ENCODE data around the gene RPL10A.

Gene RPL10A

GRCh38 chr6:35500782-35501181 is 32.6 kb downstream of the RPL10A start:
- no peak overlapping the region for H3K4me2 ChIP-seq
- H3K36me3 ChIP-seq (ENCODE audit: insufficient read depth) = no peaks in the 10 kb centered on the region
- H3K27me3 ChIP-seq (ENCODE audit: insufficient read depth, low read depth) = no peaks in the 10 kb centered on the region
- H2AFZ ChIP-seq (ENCODE audit: low read depth) = no peak overlapping the region
- peaks cover 5% of the 10 kb centered on the region for H3K4me1 ChIP-seq (ENCODE audit: low read depth, poor library complexity, severe bottlenecking)
- no peak for TF ChIP-seq CTCF (conservative IDR thresholded peaks at IDR 0.05; ENCODE audit: low read depth, low read length)
- no peaks in the 10 kb centered on the region for H4K20me1 ChIP-seq (ENCODE audit: insufficient read depth)
- no peak overlapping the region for H3K9ac ChIP-seq
- H3K27ac ChIP-seq = no peak overlapping the region
- H3K4me3 ChIP-seq (IDR thresholded peaks at IDR 0.05; ENCODE audit: insufficient read depth, low read depth, low read length) = no peak overlapping the region
- H3K79me2 ChIP-seq (ENCODE audit: insufficient read depth, low read depth) = no peaks in the 10 kb centered on the region

- Histone ChIP-seq H3K4me2 (no peak overlapping the region), H3K36me3 (ENCODE audit: insufficient read depth) (no peaks in the 10 kb centered on the region), H3K9ac (no peak overlapping the region), H3K27ac (no peak overlapping the region), H3K4me3 (IDR thresholded peaks at IDR 0.05; ENCODE audit: insufficient read depth, low read depth, low read length) (no peak overlapping the region), H3K27me3 (ENCODE audit: insufficient read depth, low read depth) (no peaks in the 10 kb centered on the region), H2AFZ (ENCODE audit: low read depth) (no peak overlapping the region), H3K4me1 (ENCODE audit: low read depth, poor library complexity, severe bottlenecking) (peaks cover 5% of the 10 kb centered on the region), H4K20me1 (ENCODE audit: insufficient read depth) (no peaks in the 10 kb centered on the region), H3K79me2 (ENCODE audit: insufficient read depth, low read depth) (no peaks in the 10 kb centered on the region)
- no peak for TF ChIP-seq CTCF (conservative IDR thresholded peaks at IDR 0.05; ENCODE audit: low read depth, low read length)
Measured at GRCh38 chr6:35501784-35502183, 33.6 kb downstream of the RPL10A start.

GRCh38 chr6:35503534-35503933 is 35.3 kb downstream of the RPL10A start:
- H3K9ac ChIP-seq = no peak overlapping the region
- H3K4me3 ChIP-seq (IDR thresholded peaks at IDR 0.05; ENCODE audit: insufficient read depth, low read depth, low read length) = no peak overlapping the region
- no peak overlapping the region for H3K27ac ChIP-seq
- no peaks in the 10 kb centered on the region for H4K20me1 ChIP-seq (ENCODE audit: insufficient read depth)
- no peak for TF ChIP-seq CTCF (conservative IDR thresholded peaks at IDR 0.05; ENCODE audit: low read depth, low read length)
- H3K4me2 ChIP-seq = no peak overlapping the region
- no peaks in the 10 kb centered on the region for H3K27me3 ChIP-seq (ENCODE audit: insufficient read depth, low read depth)
- no peaks in the 10 kb centered on the region for H3K4me1 ChIP-seq (ENCODE audit: low read depth, poor library complexity, severe bottlenecking)
- H2AFZ ChIP-seq (ENCODE audit: low read depth) = no peak overlapping the region
- H3K36me3 ChIP-seq (ENCODE audit: insufficient read depth) = no peaks in the 10 kb centered on the region
- no peaks in the 10 kb centered on the region for H3K79me2 ChIP-seq (ENCODE audit: insufficient read depth, low read depth)

- Histone ChIP-seq H3K9ac (no peak overlapping the region), H3K79me2 (ENCODE audit: insufficient read depth, low read depth) (no peaks in the 10 kb centered on the region), H2AFZ (ENCODE audit: low read depth) (no peak overlapping the region), H3K27me3 (ENCODE audit: insufficient read depth, low read depth) (no peaks in the 10 kb centered on the region), H3K4me3 (IDR thresholded peaks at IDR 0.05; ENCODE audit: insufficient read depth, low read depth, low read length) (no peak overlapping the region), H3K27ac (no peak overlapping the region), H4K20me1 (ENCODE audit: insufficient read depth) (no peaks in the 10 kb centered on the region), H3K4me1 (ENCODE audit: low read depth, poor library complexity, severe bottlenecking) (no peaks in the 10 kb centered on the region), H3K36me3 (ENCODE audit: insufficient read depth) (no peaks in the 10 kb centered on the region), H3K4me2 (no peak overlapping the region)
- TF ChIP-seq CTCF (conservative IDR thresholded peaks at IDR 0.05; ENCODE audit: low read depth, low read length) = no peak
Measured at GRCh38 chr6:35505999-35506412, 37.8 kb downstream of the RPL10A start.

All from KMS-11 (cell line).